Panc1 (cell line): ENCODE data around the gene MYH3.

Experiments
- POLR2AphosphoS5 ChIP-seq: IDR thresholded peaks from 2 replicates; pipeline ENCODE4 v1.6.1; 2012; ENCODE audit warnings: mild to moderate bottlenecking, low read depth, low read length, moderate library complexity
- SIN3A ChIP-seq: IDR thresholded peaks from 2 replicates; pipeline ENCODE4 v1.6.1; 2012; ENCODE audit warnings: low read depth, mild to moderate bottlenecking, low read length, moderate library complexity, borderline replicate concordance; ENCODE audit not compliant: insufficient read depth
- TF ChIP-seq, protein P1 (sequence below): fragments of 450-650 bp; IDR thresholded peaks from 2 replicates; pipeline ENCODE4 v1.5.1; 2017; ENCODE audit warnings: mild to moderate bottlenecking
- TF ChIP-seq, protein P2 (sequence below), 2 experiments: IDR thresholded peaks; 2 replicates each; pipeline ENCODE4 v1.6.1; 2011 to 2012; ENCODE audit warnings: low read depth in 2 of 2, control low read depth in 1 of 2, low read length in 1 of 2, mild to moderate bottlenecking in 1 of 2, moderate library complexity in 1 of 2; ENCODE audit not compliant: insufficient read depth in 1 of 2

DNA sequence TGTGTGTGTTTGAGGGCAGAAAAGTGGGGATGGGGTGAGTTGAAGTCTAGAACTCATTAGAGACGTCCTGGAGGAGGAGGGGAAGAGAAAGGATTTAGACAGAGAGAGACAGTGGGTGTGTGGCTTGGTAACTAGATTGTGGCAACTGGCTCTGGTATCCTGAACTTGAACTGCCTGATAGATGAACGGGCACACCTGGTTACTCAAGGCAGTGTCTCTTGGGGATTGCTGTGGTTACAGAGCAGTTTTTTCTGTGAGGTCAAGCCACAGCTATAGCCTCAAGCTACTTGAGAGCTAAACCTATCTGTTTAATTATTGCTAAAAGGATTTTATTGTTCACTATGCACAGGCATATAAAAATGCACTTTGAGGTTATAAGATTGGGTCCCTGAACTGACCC is 77.8 kb downstream of the MYH3 start:
- no peak for TF ChIP-seq POLR2AphosphoS5
- TF ChIP-seq, protein P1, sequence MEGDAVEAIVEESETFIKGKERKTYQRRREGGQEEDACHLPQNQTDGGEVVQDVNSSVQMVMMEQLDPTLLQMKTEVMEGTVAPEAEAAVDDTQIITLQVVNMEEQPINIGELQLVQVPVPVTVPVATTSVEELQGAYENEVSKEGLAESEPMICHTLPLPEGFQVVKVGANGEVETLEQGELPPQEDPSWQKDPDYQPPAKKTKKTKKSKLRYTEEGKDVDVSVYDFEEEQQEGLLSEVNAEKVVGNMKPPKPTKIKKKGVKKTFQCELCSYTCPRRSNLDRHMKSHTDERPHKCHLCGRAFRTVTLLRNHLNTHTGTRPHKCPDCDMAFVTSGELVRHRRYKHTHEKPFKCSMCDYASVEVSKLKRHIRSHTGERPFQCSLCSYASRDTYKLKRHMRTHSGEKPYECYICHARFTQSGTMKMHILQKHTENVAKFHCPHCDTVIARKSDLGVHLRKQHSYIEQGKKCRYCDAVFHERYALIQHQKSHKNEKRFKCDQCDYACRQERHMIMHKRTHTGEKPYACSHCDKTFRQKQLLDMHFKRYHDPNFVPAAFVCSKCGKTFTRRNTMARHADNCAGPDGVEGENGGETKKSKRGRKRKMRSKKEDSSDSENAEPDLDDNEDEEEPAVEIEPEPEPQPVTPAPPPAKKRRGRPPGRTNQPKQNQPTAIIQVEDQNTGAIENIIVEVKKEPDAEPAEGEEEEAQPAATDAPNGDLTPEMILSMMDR = no peak
- TF ChIP-seq, protein P2, sequence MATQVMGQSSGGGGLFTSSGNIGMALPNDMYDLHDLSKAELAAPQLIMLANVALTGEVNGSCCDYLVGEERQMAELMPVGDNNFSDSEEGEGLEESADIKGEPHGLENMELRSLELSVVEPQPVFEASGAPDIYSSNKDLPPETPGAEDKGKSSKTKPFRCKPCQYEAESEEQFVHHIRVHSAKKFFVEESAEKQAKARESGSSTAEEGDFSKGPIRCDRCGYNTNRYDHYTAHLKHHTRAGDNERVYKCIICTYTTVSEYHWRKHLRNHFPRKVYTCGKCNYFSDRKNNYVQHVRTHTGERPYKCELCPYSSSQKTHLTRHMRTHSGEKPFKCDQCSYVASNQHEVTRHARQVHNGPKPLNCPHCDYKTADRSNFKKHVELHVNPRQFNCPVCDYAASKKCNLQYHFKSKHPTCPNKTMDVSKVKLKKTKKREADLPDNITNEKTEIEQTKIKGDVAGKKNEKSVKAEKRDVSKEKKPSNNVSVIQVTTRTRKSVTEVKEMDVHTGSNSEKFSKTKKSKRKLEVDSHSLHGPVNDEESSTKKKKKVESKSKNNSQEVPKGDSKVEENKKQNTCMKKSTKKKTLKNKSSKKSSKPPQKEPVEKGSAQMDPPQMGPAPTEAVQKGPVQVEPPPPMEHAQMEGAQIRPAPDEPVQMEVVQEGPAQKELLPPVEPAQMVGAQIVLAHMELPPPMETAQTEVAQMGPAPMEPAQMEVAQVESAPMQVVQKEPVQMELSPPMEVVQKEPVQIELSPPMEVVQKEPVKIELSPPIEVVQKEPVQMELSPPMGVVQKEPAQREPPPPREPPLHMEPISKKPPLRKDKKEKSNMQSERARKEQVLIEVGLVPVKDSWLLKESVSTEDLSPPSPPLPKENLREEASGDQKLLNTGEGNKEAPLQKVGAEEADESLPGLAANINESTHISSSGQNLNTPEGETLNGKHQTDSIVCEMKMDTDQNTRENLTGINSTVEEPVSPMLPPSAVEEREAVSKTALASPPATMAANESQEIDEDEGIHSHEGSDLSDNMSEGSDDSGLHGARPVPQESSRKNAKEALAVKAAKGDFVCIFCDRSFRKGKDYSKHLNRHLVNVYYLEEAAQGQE (IDR thresholded peaks at IDR 0.05; ENCODE audit: insufficient read depth in 1 of 2, low read depth in 2 of 2, low read length in 1 of 2) = no peak
- TF ChIP-seq SIN3A = no peak
